Chondrocyte (in vitro differentiated cells): ENCODE results near the gene PRDX5. TPM values are rescaled to one million over a fixed set of nuclear protein-coding genes. Genes with fewer than 3 reads are reported as not detected.

ENCODE experiments used
- DNase-seq: peaks from one replicate; pipeline ENCODE4 v3.0.0; 2021; ENCODE audit warnings: mixed read lengths, low spot score
- H3K27ac Mint-ChIP-seq: one replicate; pipeline ENCODE4 v1.8.0; 2021; ENCODE audit warnings: mild to moderate bottlenecking, moderate library complexity, mixed read lengths; ENCODE audit not compliant: unreplicated experiment
- H3K27me3 Mint-ChIP-seq: 2 replicates; pipeline ENCODE4 v1.8.0; 2021; ENCODE audit warnings: low read depth, mixed read lengths
- H3K36me3 Mint-ChIP-seq: 2 replicates; pipeline ENCODE4 v1.8.0; 2021; ENCODE audit warnings: low read depth, mixed read lengths
- H3K4me1 Mint-ChIP-seq: 2 replicates; pipeline ENCODE4 v1.8.0; 2021; ENCODE audit warnings: low read depth, mild to moderate bottlenecking, mixed read lengths
- H3K4me3 Mint-ChIP-seq: one replicate; pipeline ENCODE4 v1.8.0; 2021; ENCODE audit warnings: mild to moderate bottlenecking, moderate library complexity, mixed read lengths; ENCODE audit not compliant: unreplicated experiment
- H3K9me3 Mint-ChIP-seq: 2 replicates; pipeline ENCODE4 v1.8.0; 2021; ENCODE audit warnings: low read depth, mixed read lengths
- CTCF ChIP-seq: fragments of 200-600 bp; sonication (generic); IDR thresholded peaks from 2 replicates; pipeline ENCODE4 v1.5.0; 2021; ENCODE audit warnings: antibody characterized with exemption, mild to moderate bottlenecking, moderate library complexity
- microRNA-seq: library from miRNA; unstranded; fragments of <30 nt; microRNA quantifications from one replicate; pipeline ENCODE4 v1.2.0, GENCODE V29; 2020; ENCODE audit warnings: borderline number of aligned reads
- total RNA-seq: library from RNA; stranded (reverse); gene quantifications from 3 replicates; pipeline ENCODE4 v1.2.1, GENCODE V29; 2021

Gene PRDX5
- total RNA-seq, 1 donor from 2014 or later: 232 TPM

- H3K4me3 Mint-ChIP-seq: no peak overlapping the region
- no peak for DNase-seq
- H3K4me1 Mint-ChIP-seq: no peaks in the 10 kb centered on the region
- TF ChIP-seq CTCF: no peak
- H3K27me3 Mint-ChIP-seq: no peaks in the 10 kb centered on the region
- no peak overlapping the region for H3K27ac Mint-ChIP-seq
- peaks cover 26% of the 10 kb centered on the region for H3K36me3 Mint-ChIP-seq
- H3K9me3 Mint-ChIP-seq: no peaks in the 10 kb centered on the region
These were observed 50.2 kb downstream of the PRDX5 start for GRCh38 chr11:64367931-64368672.

GRCh38 chr11:64368673-64369074 is 50.8 kb downstream of the PRDX5 start:
- Mint-ChIP-seq H3K36me3 (peaks cover 22% of the 10 kb centered on the region), H3K9me3 (no peaks in the 10 kb centered on the region), H3K4me3 (no peak overlapping the region), H3K27ac (no peak overlapping the region), H3K4me1 (no peaks in the 10 kb centered on the region), H3K27me3 (no peaks in the 10 kb centered on the region)
- no peak for TF ChIP-seq CTCF
- DNase-seq: no peak

- Mint-ChIP-seq H3K36me3 (peaks cover 17% of the 10 kb centered on the region), H3K4me1 (no peaks in the 10 kb centered on the region), H3K9me3 (no peaks in the 10 kb centered on the region), H3K27me3 (no peaks in the 10 kb centered on the region), H3K27ac (no peak overlapping the region), H3K4me3 (no peak overlapping the region)
- TF ChIP-seq CTCF: peak; percentile 14
- peak; percentile 93 for DNase-seq
These were observed 51.8 kb downstream of the PRDX5 start for GRCh38 chr11:64369440-64370421.

GRCh38 chr11:64371201-64371600 is 53.3 kb downstream of the PRDX5 start:
- Mint-ChIP-seq H3K27ac (no peak overlapping the region), H3K4me1 (no peaks in the 10 kb centered on the region), H3K9me3 (no peaks in the 10 kb centered on the region), H3K27me3 (no peaks in the 10 kb centered on the region), H3K4me3 (no peak overlapping the region), H3K36me3 (peaks cover 14% of the 10 kb centered on the region)
- DNase-seq: no peak
- no peak for TF ChIP-seq CTCF

Small RNA genes lying within 50 kb of the gene (microRNA-seq; reads per million reads assigned to microRNA genes)
- gene MIR1237 (7.2 reads per million, percentile 12 among the genes with 10 or more reads in this experiment), gene MIR7155 (not detected)

Other genes starting within 250 kb of the PRDX5 start
- gene MACROD1, start 152.0 kb upstream of the PRDX5 start, total RNA-seq: 15.7 to 20.6 TPM (median 16.9 TPM) in 3 replicates
- gene STIP1, start 131.9 kb upstream of the PRDX5 start, total RNA-seq: 108 to 129 TPM (median 109 TPM) in 3 replicates
- 1.0 to 1.5 TPM (median 1.5 TPM) in 3 replicates for gene FERMT3, start 111.4 kb upstream of the PRDX5 start, total RNA-seq
- gene TRPT1, start 91.9 kb upstream of the PRDX5 start, total RNA-seq: 37.9 to 45.7 TPM (median 42.2 TPM) in 3 replicates
- gene NUDT22, start 91.8 kb upstream of the PRDX5 start, total RNA-seq: 42.1 to 56.6 TPM (median 49.9 TPM) in 3 replicates
- gene DNAJC4, start 87.6 kb upstream of the PRDX5 start, total RNA-seq: 27.0 to 31.6 TPM (median 28.9 TPM) in 3 replicates
- 165 to 209 TPM (median 168 TPM) in 3 replicates for gene VEGFB, start 83.5 kb upstream of the PRDX5 start, total RNA-seq
- 42.1 to 54.3 TPM (median 43.0 TPM) in 3 replicates for gene FKBP2, start 77.0 kb upstream of the PRDX5 start, total RNA-seq
- gene PPP1R14B, start 71.2 kb upstream of the PRDX5 start, total RNA-seq: 280 to 358 TPM (median 322 TPM) in 3 replicates
- gene PLCB3, start 66.6 kb upstream of the PRDX5 start, total RNA-seq: 35.5 to 51.4 TPM (median 47.2 TPM) in 3 replicates
- gene BAD, start 33.5 kb upstream of the PRDX5 start, total RNA-seq: 55.5 to 58.8 TPM (median 56.8 TPM) in 3 replicates
- 57.8 to 64.8 TPM (median 59.2 TPM) in 3 replicates for gene GPR137, start 32.3 kb upstream of the PRDX5 start, total RNA-seq
- gene KCNK4, start 26.8 kb upstream of the PRDX5 start, total RNA-seq: 0.22 to 0.39 TPM in 2 of 3 replicates, not detected in the other
- 0.92 to 1.0 TPM in 2 of 3 replicates, not detected in the other for gene CATSPERZ, start 17.8 kb upstream of the PRDX5 start, total RNA-seq
- 25.6 to 30.7 TPM (median 29.6 TPM) in 3 replicates for gene ESRRA, start 12.6 kb upstream of the PRDX5 start, total RNA-seq
- gene TRMT112, start 562 bp upstream of the PRDX5 start, total RNA-seq: 122 to 182 TPM (median 126 TPM) in 3 replicates
- gene CCDC88B, start 22.1 kb downstream of the PRDX5 start, total RNA-seq: 0.82 to 1.3 TPM (median 0.99 TPM) in 3 replicates
- 32.7 to 43.6 TPM (median 34.9 TPM) in 3 replicates for gene RPS6KA4, start 41.0 kb downstream of the PRDX5 start, total RNA-seq
- 0.15 TPM in 1 of 3 replicates, not detected in the others for gene SLC22A11, start 237.8 kb downstream of the PRDX5 start, total RNA-seq